Psoas muscle (tissue), 8 donors: ENCODE results near the gene ZC3H4. TPM values are rescaled to one million over a fixed set of nuclear protein-coding genes. Genes with fewer than 3 reads are reported as not detected.
"Not testable (repeated sequence)": the region's sequence is repeated elsewhere in the genome, so short reads cannot be mapped to it uniquely, and the experiment has no call there.

Source experiments
- ATAC-seq, 4 donors: fragments of 200-7000 bp; cut with Tn5 transposase; one replicate each; pipeline ENCODE4 v1.9.1; 2020; ENCODE audit warnings: moderate library complexity in 3 of 4, mild to moderate bottlenecking in 2 of 4
- DNase-seq, 2 donors: peaks; one replicate each; pipeline ENCODE4 v3.0.0-alpha.2; 2020
- H3K27ac ChIP-seq: fragments of 200-600 bp; one replicate; pipeline ENCODE4 v1.8.0; 2022
- H3K27me3 ChIP-seq, 3 donors: fragments of 200-600 bp in 1 of 3; one replicate each; pipeline versions ENCODE4 v1.6.1 to v1.8.0; 2013 to 2022; ENCODE audit warnings: low read length in 2 of 3, mild to moderate bottlenecking in 2 of 3, moderate library complexity in 1 of 3; ENCODE audit not compliant: insufficient read depth in 3 of 3
- H3K36me3 ChIP-seq, 2 donors: fragments of 200-600 bp in 1 of 2; one replicate each; pipeline versions ENCODE4 v1.6.1 to v1.8.0; 2013 to 2022; ENCODE audit warnings: low read depth in 1 of 2, mild to moderate bottlenecking in 1 of 2, moderate library complexity in 1 of 2; ENCODE audit not compliant: insufficient read depth in 1 of 2
- H3K4me1 ChIP-seq: fragments of 200-600 bp; one replicate; pipeline ENCODE4 v1.8.0; 2022
- H3K4me3 ChIP-seq: fragments of 200-600 bp; one replicate; pipeline ENCODE4 v1.8.0; 2022; ENCODE audit warnings: mild to moderate bottlenecking
- H3K9me3 ChIP-seq: fragments of 200-600 bp; one replicate; pipeline ENCODE4 v1.8.0; 2022
- WGBS, 3 donors: extraction: QIAGEN DNeasy Blood & Tissue Kit; methylation state at CpG; one replicate each; pipeline versions ENCODE4 v1.1.6 to v1.1.7; 2013; 5-methylcytosine and 5-hydroxymethylcytosine counted together
- intact Hi-C, 2 donors: fragments of 100-400 bp; cut with DNase I; formaldehyde crosslinking; loops; one replicate each; pipeline versions ENCODE4 v1.11.0 to v1.14.2; 2022
- polyA plus RNA-seq, 3 donors: library from polyadenylated mRNA; stranded (reverse); fragments of 200-250 nt; gene quantifications; one replicate each; pipeline ENCODE4 v1.2.3, GENCODE V29; 2013
- total RNA-seq, 4 donors: library from RNA; stranded (reverse); fragmentation: NEBNext Ultra II Directional in 2 of 4; extraction: Animal tissue kit (Norgen Biotek cat#: 25700) in 2 of 4; gene quantifications; one replicate each; pipeline versions ENCODE4 v1.2.1 to v1.2.4, GENCODE V29; 2021 to 2023
- TF ChIP-seq, protein P1 (sequence below): fragments of 200-600 bp; IDR thresholded peaks from one replicate; pipeline ENCODE4 v1.8.0; 2022; ENCODE audit warnings: antibody characterized with exemption
- donor health status: healthy with polysubstance abuse.
- donor health status: DM: no; HTN: no; CAD: no; lungs with moderate emphysema.
- donor health status: Bipolar disorder and iron deficiency.
- donor health status: healthy.
- donor health status: DM: yes; HTN: yes; CAD: no.
- donor health status: DM: no; HTN: no; CAD: no.
- donor health status: DM: no; HTN: no; CAD: no.
- donor health status: DM: yes; HTN: yes; CAD: no.

ZC3H4 gene
- total and polyA plus RNA-seq, 7 donors, result 4.4 to 35.8 (median 24.3) TPM

DNA sequence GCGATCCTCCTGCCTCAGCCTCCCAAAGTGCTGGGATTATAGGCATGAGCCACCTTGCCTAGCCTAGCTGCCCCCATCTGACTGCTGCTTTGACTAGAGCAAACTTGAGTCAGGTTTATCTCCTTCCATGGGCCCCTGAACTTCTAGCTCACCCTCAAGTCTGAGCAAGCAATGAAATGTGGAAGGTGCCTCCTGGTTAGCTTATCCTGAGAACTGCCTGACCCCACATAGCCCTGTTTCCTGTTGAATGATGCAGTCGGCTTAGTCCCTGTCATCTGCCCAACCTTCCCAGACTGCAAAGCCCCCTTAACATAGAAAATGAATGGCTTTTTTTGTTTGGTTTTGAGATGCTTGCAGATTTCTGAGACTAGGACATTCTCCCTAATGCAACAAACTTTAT is 56.2 kb downstream of the ZC3H4 start:
- peaks cover 0 to 2% (median 0%) of the 10 kb centered on the region in 3 donors for H3K27me3 ChIP-seq
- DNase-seq (no peak), ATAC-seq (no peak)
- no peaks in the 10 kb centered on the region for H3K36me3 ChIP-seq
- TF ChIP-seq, protein P1, sequence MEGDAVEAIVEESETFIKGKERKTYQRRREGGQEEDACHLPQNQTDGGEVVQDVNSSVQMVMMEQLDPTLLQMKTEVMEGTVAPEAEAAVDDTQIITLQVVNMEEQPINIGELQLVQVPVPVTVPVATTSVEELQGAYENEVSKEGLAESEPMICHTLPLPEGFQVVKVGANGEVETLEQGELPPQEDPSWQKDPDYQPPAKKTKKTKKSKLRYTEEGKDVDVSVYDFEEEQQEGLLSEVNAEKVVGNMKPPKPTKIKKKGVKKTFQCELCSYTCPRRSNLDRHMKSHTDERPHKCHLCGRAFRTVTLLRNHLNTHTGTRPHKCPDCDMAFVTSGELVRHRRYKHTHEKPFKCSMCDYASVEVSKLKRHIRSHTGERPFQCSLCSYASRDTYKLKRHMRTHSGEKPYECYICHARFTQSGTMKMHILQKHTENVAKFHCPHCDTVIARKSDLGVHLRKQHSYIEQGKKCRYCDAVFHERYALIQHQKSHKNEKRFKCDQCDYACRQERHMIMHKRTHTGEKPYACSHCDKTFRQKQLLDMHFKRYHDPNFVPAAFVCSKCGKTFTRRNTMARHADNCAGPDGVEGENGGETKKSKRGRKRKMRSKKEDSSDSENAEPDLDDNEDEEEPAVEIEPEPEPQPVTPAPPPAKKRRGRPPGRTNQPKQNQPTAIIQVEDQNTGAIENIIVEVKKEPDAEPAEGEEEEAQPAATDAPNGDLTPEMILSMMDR, result no peak
- intact Hi-C loops, result no loop called here
- no peaks in the 10 kb centered on the region for H3K9me3 ChIP-seq
- H3K27ac ChIP-seq, result no peak overlapping the region
- no peaks in the 10 kb centered on the region for H3K4me1 ChIP-seq
- no peak overlapping the region for H3K4me3 ChIP-seq
- 55 to 63% (median 61%) methylated on average over 2 of the region's 2 CpGs for WGBS, 3 donors

DNA sequence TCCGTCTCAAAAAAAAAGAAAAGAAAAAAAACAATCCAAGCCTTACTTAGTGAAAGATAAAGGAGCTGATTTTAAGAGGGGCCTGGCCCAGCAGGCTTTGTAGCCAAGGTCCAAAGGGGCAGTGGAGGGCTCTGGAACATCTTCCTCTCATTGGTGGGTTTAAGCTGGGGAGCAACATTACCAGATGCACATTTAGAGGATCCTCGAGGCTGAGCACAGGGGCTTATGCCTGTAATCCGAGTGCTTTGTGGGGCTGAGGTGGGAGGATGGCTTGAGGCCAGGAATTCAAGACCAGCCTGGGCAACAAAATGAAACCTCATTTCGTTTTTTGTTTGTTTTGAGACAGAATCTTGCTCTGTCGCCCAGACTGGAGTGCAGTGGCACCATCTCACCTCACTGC is 57.2 kb downstream of the ZC3H4 start:
- Histone ChIP-seq H3K4me1 (no peaks in the 10 kb centered on the region), H3K36me3 (no peaks in the 10 kb centered on the region), H3K9me3 (no peaks in the 10 kb centered on the region), H3K27me3 (peaks cover 0 to 2% (median 0%) of the 10 kb centered on the region in 3 donors), H3K4me3 (no peak overlapping the region), H3K27ac (no peak overlapping the region)
- TF ChIP-seq, protein P1, result no peak
- intact Hi-C loops, result no loop called here
- ATAC-seq (no peak), DNase-seq (no peak)
- WGBS, 3 donors, result 58 to 72% (median 64%) methylated on average over 5 of the region's 5 CpGs

DNA sequence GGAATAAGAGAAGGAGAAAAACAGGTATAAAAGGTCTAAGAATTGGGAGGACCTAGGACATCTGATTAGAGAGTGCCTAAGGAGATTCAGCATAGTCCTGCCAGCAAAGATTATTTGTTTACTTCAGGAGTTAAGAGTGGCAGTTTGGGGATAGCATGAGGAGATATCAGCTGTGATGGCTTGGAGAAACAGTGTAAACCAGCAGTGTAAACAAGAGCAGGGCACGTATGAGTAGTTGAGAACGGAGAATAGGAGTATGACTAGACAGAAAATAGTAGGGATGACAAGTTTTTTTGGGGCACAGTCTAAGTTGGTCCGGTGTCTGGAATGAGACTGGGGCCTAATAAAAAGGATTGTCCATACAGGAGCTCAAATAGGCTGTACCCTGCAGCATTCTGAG is 63.0 kb downstream of the ZC3H4 start:
- H3K27me3 ChIP-seq, ATAC-seq, H3K4me3 ChIP-seq, DNase-seq, H3K9me3 ChIP-seq, H3K36me3 ChIP-seq, H3K27ac ChIP-seq, intact Hi-C loops, H3K4me1 ChIP-seq: not testable (repeated sequence)
- 89 to 96% (median 91%) methylated on average over 3 of the region's 3 CpGs for WGBS, 3 donors

DNA sequence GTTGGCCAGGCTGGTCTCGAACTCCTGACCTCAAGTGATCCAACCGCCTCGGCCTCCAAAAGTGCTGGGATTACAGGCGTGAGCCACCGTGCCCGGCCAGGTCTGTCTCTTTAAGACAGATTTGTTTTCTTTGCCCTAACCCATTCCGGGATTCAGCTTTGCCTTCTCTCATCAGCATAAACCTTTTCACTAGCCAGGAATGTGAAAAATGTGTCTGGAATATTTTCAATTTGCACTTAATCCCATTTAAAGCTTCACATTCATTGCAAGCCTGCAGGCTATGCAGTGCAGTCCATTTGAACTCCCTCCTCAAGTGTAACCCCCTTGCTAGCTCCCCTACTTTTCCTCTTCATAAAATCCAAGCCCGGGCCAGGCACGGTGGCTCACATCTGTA is 64.3 kb downstream of the ZC3H4 start:
- ATAC-seq, result no peak
- Histone ChIP-seq H3K9me3 (no peaks in the 10 kb centered on the region), H3K27me3 (no peaks in the 10 kb centered on the region), H3K27ac (no peak overlapping the region), H3K4me1 (no peaks in the 10 kb centered on the region), H3K4me3 (peak overlapping the region; percentile 96), H3K36me3 (no peaks in the 10 kb centered on the region)
- intact Hi-C loops, result no loop called here
- DNase-seq, result no peak
- 22 to 32% (median 25%) methylated on average over 9 of the region's 9 CpGs for WGBS, 3 donors
- TF ChIP-seq, protein P1, result no peak

DNA sequence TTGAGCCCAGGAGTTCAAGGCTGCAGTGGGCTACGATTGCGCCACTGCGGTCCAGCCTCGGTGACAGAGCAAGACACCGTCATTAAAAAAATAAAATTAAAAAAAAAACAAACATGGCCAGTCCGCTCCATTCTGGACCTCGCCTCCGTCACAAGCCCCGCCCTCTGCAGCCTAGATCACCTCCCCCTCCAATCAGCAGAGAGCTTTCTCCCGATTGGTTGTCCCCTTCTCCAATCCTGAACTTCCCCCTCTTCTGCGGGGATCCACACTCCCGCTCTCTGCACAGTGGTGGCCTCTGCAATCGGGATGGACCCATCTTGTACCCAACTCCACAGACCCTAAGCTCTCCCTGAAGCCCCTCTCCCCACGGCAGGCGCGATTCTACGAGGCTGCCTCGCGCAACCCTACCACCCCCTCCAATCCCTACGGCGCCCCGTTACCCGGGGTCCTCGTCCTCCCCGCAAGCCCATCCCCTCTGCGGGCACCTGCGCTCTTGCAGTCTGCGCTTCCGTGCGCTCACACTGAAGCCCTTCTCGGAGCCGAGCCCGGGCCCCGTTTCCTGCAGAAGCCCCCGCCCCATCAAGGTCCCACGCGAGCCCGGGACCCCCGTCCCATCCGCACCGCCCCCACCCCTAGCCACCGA is 65.7 kb downstream of the ZC3H4 start:
- ATAC-seq, result peak; percentile 85 to 91 (median 88)
- H3K4me3 ChIP-seq, result peak overlapping the region; percentile 96
- 4 to 5% (median 4%) methylated on average over 39 to 42 of the region's 42 CpGs for WGBS, 3 donors
- no peaks in the 10 kb centered on the region for H3K36me3 ChIP-seq
- H3K9me3 ChIP-seq, result no peaks in the 10 kb centered on the region
- TF ChIP-seq, protein P1, result no peak
- intact Hi-C loops, result no loop called here
- H3K27me3 ChIP-seq, result no peaks in the 10 kb centered on the region
- H3K27ac ChIP-seq, result peak overlapping the region; percentile 86
- DNase-seq, result peak; percentile 83 to 91
- H3K4me1 ChIP-seq, result no peaks in the 10 kb centered on the region
